K562 (cell line): Measurements from ENCODE around the gene ZNF296. TPM values are rescaled to one million over a fixed set of nuclear protein-coding genes. Genes with fewer than 3 reads are reported as not detected.

Experiments
- ATAC-seq: fragments of 200-7000 bp; cut with Tn5 transposase; 3 replicates; pipeline ENCODE4 v1.9.1; 2020; ENCODE audit warnings: moderate library complexity
- BruUV-seq: library from RNA; stranded (reverse); fragments of 400-500 nt; replicated peaks from 2 replicates; lab custom pipeline; 2021; lab: Mats Ljungman, UMichigan
- CTCF ChIA-PET: fragments of 300-600 bp; formaldehyde crosslinking; extraction: SDS; loops from one replicate; lab custom pipeline; 2021; ENCODE audit warnings: low intra/inter-chr PET ratio; lab: Yijun Ruan, JAX
- POLR2A ChIA-PET: fragments of 300-600, 350-650 bp; sonication (Branson Sonifier 250); formaldehyde crosslinking; extraction: SDS; loops from one replicate; lab custom pipeline; 2021; ENCODE audit warnings: antibody characterized with exemption, inconsistent platforms; lab: Yijun Ruan, JAX
- DNase-seq, 4 experiments: peaks; one replicate each; pipeline versions ENCODE4 v3.0.0 to v3.0.0-alpha.2; 2011 to 2018; ENCODE audit warnings: low spot score in 3 of 4, mixed read lengths in 3 of 4; ENCODE audit errors: extremely low read depth in 1 of 4
- FAIRE-seq: peaks from 2 replicates; lab custom pipeline; 2011; peaks lifted over from hg19 to GRCh38; lab: Jason Lieb, UNC
- H2AFZ ChIP-seq: 2 replicates; pipeline ENCODE4 v1.6.0; 2011; ENCODE audit warnings: low read depth, low read length, control low read depth, inconsistent platforms
- H3K27ac ChIP-seq: fragments of 200-600 bp; 3 replicates; pipeline ENCODE4 v1.8.0; 2011; ENCODE audit warnings: low read depth, mild to moderate bottlenecking, control low read depth, inconsistent platforms, low read length, moderate library complexity, mixed read lengths; ENCODE audit errors: extremely low read depth
- H3K27me3 ChIP-seq, 2 experiments: fragments of 300-600 bp in 1 of 2; 2 replicates in 1 of 2; 3 replicates in 1 of 2; pipeline versions ENCODE4 v1.6.0 to v1.8.0; 2011; ENCODE audit warnings: inconsistent platforms in 2 of 2, low read length in 2 of 2, mild to moderate bottlenecking in 1 of 2, mixed read lengths in 1 of 2, moderate library complexity in 1 of 2; ENCODE audit not compliant: control insufficient read depth in 2 of 2, insufficient read depth in 2 of 2
- H3K36me3 ChIP-seq: fragments of 300-600 bp; 3 replicates; pipeline ENCODE4 v1.8.0; 2011; ENCODE audit warnings: mild to moderate bottlenecking, low read length, inconsistent platforms; ENCODE audit not compliant: control insufficient read depth, insufficient read depth
- H3K4me1 ChIP-seq, 2 experiments: fragments of 200-600 bp in 1 of 2; replicated peaks in 1 of 2; 2 replicates in 1 of 2; 3 replicates in 1 of 2; pipeline versions ENCODE4 v1.5.1 to v1.8.0; 2011; ENCODE audit warnings: inconsistent platforms in 2 of 2, low read length in 2 of 2, mild to moderate bottlenecking in 1 of 2, mixed read lengths in 1 of 2, moderate library complexity in 1 of 2; ENCODE audit not compliant: control insufficient read depth in 2 of 2, insufficient read depth in 2 of 2
- H3K4me2 ChIP-seq: 2 replicates; pipeline ENCODE4 v1.6.1; 2011; ENCODE audit warnings: low read length, control low read depth, inconsistent platforms, mixed read lengths; ENCODE audit not compliant: insufficient read depth
- H3K4me3 ChIP-seq: fragments of 200-600 bp; sonication (generic), shearing (Covaris generic); 2 replicates; pipeline ENCODE4 v1.5.1; 2016; ENCODE audit warnings: control low read depth, inconsistent platforms
- H3K79me2 ChIP-seq: fragments of 200-600 bp; 3 replicates; pipeline ENCODE4 v1.8.0; 2011; ENCODE audit warnings: low read length, inconsistent platforms; ENCODE audit not compliant: control insufficient read depth, insufficient read depth
- H3K9ac ChIP-seq, 2 experiments: 2 replicates each; pipeline versions ENCODE4 v1.6.0 to v1.6.1; 2011; ENCODE audit warnings: low read depth in 2 of 2, low read length in 2 of 2, control low read depth in 1 of 2, inconsistent platforms in 1 of 2, mild to moderate bottlenecking in 1 of 2, mixed read lengths in 1 of 2; ENCODE audit not compliant: insufficient read depth in 1 of 2
- H3K9me1 ChIP-seq: one replicate; pipeline ENCODE4 v1.6.0; 2011; ENCODE audit warnings: inconsistent platforms, mild to moderate bottlenecking, low read length, moderate library complexity; ENCODE audit not compliant: control insufficient read depth, insufficient read depth
- H3K9me3 ChIP-seq: replicated peaks from 2 replicates; pipeline ENCODE4 v1.5.1; 2011; ENCODE audit warnings: low read depth, low read length, inconsistent platforms; ENCODE audit not compliant: control insufficient read depth, insufficient read depth
- H4K20me1 ChIP-seq: replicated peaks from 2 replicates; pipeline ENCODE4 v1.6.1; 2011; ENCODE audit warnings: low read length, inconsistent platforms, mixed read lengths; ENCODE audit not compliant: control insufficient read depth, insufficient read depth
- BACH1 ChIP-seq: fragments of 200-800 bp; sonication (Bioruptor generic); IDR thresholded peaks from 2 replicates; pipeline ENCODE4 v1.6.1; 2016; ENCODE audit warnings: missing genetic modification characterization, missing compliant biosample characterization
- E2F3 ChIP-seq: fragments of 250-450 bp; sonication (Bioruptor Pico); IDR thresholded peaks from 2 replicates; pipeline ENCODE4 v1.4.0; 2020; ENCODE audit warnings: mild to moderate bottlenecking
- LCOR ChIP-seq: sonication (generic); formaldehyde crosslinking; IDR thresholded peaks from 2 replicates; pipeline ENCODE4 v1.8.0; 2022; ENCODE audit warnings: mild to moderate bottlenecking, missing genetic modification reagents
- MBD2 ChIP-seq: sonication (generic); IDR thresholded peaks from 2 replicates; pipeline ENCODE4 v1.6.1; 2016; ENCODE audit warnings: low read depth, borderline replicate concordance
- MCM7 ChIP-seq, 2 experiments: fragments of 450-650 bp; IDR thresholded peaks; 2 replicates each; pipeline ENCODE4 v1.6.1; 2016 to 2018
- PTRF ChIP-seq: fragments of 450-650 bp; IDR thresholded peaks from 2 replicates; pipeline ENCODE4 v1.6.1; 2016; ENCODE audit warnings: mild to moderate bottlenecking, missing genetic modification characterization, missing compliant biosample characterization
- RFX5 ChIP-seq: IDR thresholded peaks from 2 replicates; pipeline ENCODE4 v1.6.1; 2011; ENCODE audit warnings: low read depth, mild to moderate bottlenecking, improper control_type of control experiment, low read length
- SIRT6 ChIP-seq: IDR thresholded peaks from one replicate; pipeline ENCODE4 v1.6.1; 2012; ENCODE audit warnings: low read depth, mild to moderate bottlenecking, control low read depth, inconsistent platforms, low read length, moderate library complexity
- TBP ChIP-seq: optimal IDR thresholded peaks from 2 replicates; pipeline ENCODE3; 2011; ENCODE audit warnings: low read depth, low read length, improper control_type of control experiment
- ZNF134 ChIP-seq: fragments of 250-450 bp; sonication (Bioruptor Pico); conservative IDR thresholded peaks from 2 replicates; pipeline ENCODE4 v1.4.0; 2020
- ZNF232 ChIP-seq: sonication (generic); formaldehyde crosslinking; IDR thresholded peaks from 2 replicates; pipeline ENCODE4 v1.8.0; 2022; ENCODE audit warnings: mild to moderate bottlenecking, missing genetic modification reagents
- ZNF324 ChIP-seq: fragments of 250-450 bp; sonication (Bioruptor Pico); IDR thresholded peaks from 2 replicates; pipeline ENCODE4 v1.4.0; 2020; ENCODE audit warnings: mild to moderate bottlenecking
- ZNF444 ChIP-seq: fragments of 250-450 bp; sonication (Bioruptor Pico); IDR thresholded peaks from 2 replicates; pipeline ENCODE4 v1.4.0; 2020; ENCODE audit warnings: mild to moderate bottlenecking, moderate library complexity
- ZNF764 ChIP-seq: fragments of 250-450 bp; sonication (Bioruptor Pico); IDR thresholded peaks from 2 replicates; pipeline ENCODE4 v1.4.0; 2020; ENCODE audit warnings: low read depth, mild to moderate bottlenecking, moderate library complexity
- WGBS: fragments of 100-300 bp; shearing (Covaris generic); methylation state at CpG from one replicate; pipeline ENCODE4 v1.1.6; 2016; ENCODE audit warnings: low coverage, mixed read lengths; ENCODE audit not compliant: insufficient coverage; ENCODE audit errors: missing lambda C conversion rate; 5-methylcytosine and 5-hydroxymethylcytosine counted together
- in situ Hi-C: fragments of 300-500 bp; cut with MboI; formaldehyde crosslinking; loops from 4 replicates; pipeline ENCODE4 v1.15.0; 2018; ENCODE audit warnings: inconsistent platforms, mixed read lengths
- intact Hi-C: fragments of 100-400 bp; cut with micrococcal nuclease; formaldehyde crosslinking; loops from 2 replicates; pipeline ENCODE4 v1.14.2; 2022
- polyA plus RNA-seq, 8 experiments: library from polyadenylated mRNA; depleted of rRNA in 4 of 8; stranded (reverse) in 5 of 8; unstranded in 3 of 8; fragments of >200 nt; fragmentation: Nextera tagmentation in 2 of 8; fragmentation: Illumina TruSeq in 1 of 8; extraction: Ambion mirVana in 2 of 8; extraction: Trizol in 1 of 8; gene quantifications; 2 replicates each; pipeline versions ENCODE4 v1.2.1 to v1.2.3, GENCODE V29; 2011 to 2014; ENCODE audit warnings: inconsistent platforms in 1 of 8, missing spikeins in 1 of 8
- total RNA-seq, 7 experiments: library from RNA; depleted of rRNA in 6 of 7; stranded (reverse); fragments of >200 nt in 6 of 7; fragmentation: Illumina TruSeq in 2 of 7; extraction: Trizol in 2 of 7; gene quantifications; 2 replicates each; pipeline versions ENCODE4 v1.2.1 to v1.2.3, GENCODE V29; 2011 to 2021; ENCODE audit warnings: low replicate concordance in 1 of 7
- TF ChIP-seq, protein P1 (sequence below): fragments of 450-650 bp; formaldehyde crosslinking; IDR thresholded peaks from 2 replicates; pipeline ENCODE4 v1.4.0; 2020; ENCODE audit warnings: mild to moderate bottlenecking, moderate library complexity
- TF ChIP-seq, protein P2 (sequence below): sonication (generic); formaldehyde crosslinking; IDR thresholded peaks from 2 replicates; pipeline ENCODE4 v1.8.1; 2023; ENCODE audit warnings: mild to moderate bottlenecking, missing genetic modification reagents, moderate library complexity
- TF ChIP-seq, protein P3 (sequence below): IDR thresholded peaks from 2 replicates; pipeline ENCODE4 v1.6.1; 2011; ENCODE audit warnings: borderline replicate concordance, low read depth, mild to moderate bottlenecking, moderate library complexity, low read length; ENCODE audit not compliant: insufficient read depth, poor library complexity, severe bottlenecking

ZNF296 gene
- total and polyA plus RNA-seq, 9 of the 15 experiments (the other 6 are each of a cell fraction or from before 2014, with no cell fraction given) = 0.03 to 8.8 (median 0.47) TPM; not detected in 1

DNA sequence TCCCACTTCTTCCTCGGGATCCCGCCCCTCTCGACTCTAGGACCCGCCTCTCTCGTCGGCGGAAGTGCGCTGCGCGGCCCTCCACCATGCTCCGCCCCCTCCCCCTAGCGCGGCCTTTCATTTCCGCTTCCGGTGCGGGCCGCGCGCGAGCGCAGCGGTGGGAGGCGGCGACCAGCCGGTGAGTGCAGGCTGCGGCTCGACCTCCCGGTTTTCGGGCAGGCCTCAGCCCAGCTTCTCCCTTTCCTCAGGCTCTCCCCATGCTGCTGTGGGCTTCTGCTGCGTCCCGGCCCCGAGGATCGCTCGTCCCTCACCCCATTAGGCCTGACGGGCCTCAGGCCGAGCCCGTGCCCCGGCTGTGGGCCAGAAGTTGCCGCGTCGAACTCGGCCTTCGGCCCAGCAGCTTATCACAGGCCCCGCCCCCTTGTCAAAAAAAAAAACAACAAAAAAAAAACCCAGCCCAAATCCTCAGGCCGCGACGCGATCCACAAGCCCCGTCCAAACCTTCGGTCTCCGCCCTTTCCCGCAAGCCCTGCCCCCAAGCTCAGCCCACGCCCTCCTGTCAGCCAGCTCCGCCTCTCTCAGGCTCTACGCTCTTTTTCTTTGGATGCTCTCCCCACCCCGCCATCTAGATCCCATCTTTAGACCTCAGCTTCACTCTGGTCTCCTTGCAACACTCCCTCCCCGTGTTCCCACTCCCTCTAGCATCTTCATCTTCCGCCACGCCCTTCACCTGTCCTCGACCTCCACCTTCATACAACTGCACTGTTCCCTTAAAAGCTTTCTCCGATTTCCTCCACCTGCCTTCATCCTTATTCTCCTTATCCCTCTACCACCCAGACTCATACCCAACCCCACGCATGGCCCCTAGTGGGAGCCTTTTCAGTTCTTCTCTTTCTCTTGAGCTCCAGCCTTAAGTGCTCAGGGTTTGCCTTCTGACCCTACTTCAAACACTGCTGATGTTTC, 37.1 kb downstream of the ZNF296 start, which contains the start of gene CLASRP:
CLASRP (plus strand) TSS at position 115 of the 963 bp plus-strand sequence. CDS start 1,168 bp downstream, outside the sequence.
- Histone ChIP-seq H2AFZ (peak within 1 kb of the TSS; percentile 91), H3K4me2 (peak within 1 kb of the TSS; percentile 87), H4K20me1 (peaks cover 22% of the 10 kb centered on the region), H3K4me3 (peak within 1 kb of the TSS; percentile 92), H3K9me1 (peaks cover 5% of the 10 kb centered on the region), H3K9me3 (peaks cover 3% of the 10 kb centered on the region; the same call in 1 of the 2 replicates), H3K27me3 (no peaks in the 10 kb centered on the region), H3K79me2 (peaks cover 42% of the 10 kb centered on the region), H3K4me1 (peaks cover 11 to 35% of the 10 kb centered on the region in 2 experiments; a peak in 4 of 5 replicates), H3K27ac (peak within 1 kb of the TSS; percentile 96), H3K9ac (peak within 1 kb of the TSS; percentile 91 to 98), H3K36me3 (peaks cover 40% of the 10 kb centered on the region)
- ChIA-PET CTCF (no interaction called here), POLR2A (interaction anchor here (0.7 to 1.7 kb wide), 13 partner anchors 10 to 308 kb away, joined by 3 to 9 read pairs (median 4); partner anchors contain the start of genes APOE and PPP1R37)
- peak; percentile 99 for ATAC-seq
- BruUV-seq = no TSS peak
- in situ Hi-C loops (no loop called here), intact Hi-C loops (no loop called here)
- peak; percentile 93 to 94 (median 94) for DNase-seq
- peak; percentile 94 for FAIRE-seq
- under 1% methylated on average over 48 of the region's 62 CpGs for WGBS
- TF ChIP-seq ZNF232 (CRISPR knock-in tag) = 0 out of 2 replicates have a peak, but pooled peaks have one; percentile 63
- no peak for TF ChIP-seq ZNF134
- no peak for TF ChIP-seq BACH1 (tag)
- no peak for TF ChIP-seq ZNF764 (CRISPR knock-in tag)
- peak; percentile 55; the same call in 1 of the 2 replicates for TF ChIP-seq LCOR (CRISPR knock-in tag)
- TF ChIP-seq, protein P1, sequence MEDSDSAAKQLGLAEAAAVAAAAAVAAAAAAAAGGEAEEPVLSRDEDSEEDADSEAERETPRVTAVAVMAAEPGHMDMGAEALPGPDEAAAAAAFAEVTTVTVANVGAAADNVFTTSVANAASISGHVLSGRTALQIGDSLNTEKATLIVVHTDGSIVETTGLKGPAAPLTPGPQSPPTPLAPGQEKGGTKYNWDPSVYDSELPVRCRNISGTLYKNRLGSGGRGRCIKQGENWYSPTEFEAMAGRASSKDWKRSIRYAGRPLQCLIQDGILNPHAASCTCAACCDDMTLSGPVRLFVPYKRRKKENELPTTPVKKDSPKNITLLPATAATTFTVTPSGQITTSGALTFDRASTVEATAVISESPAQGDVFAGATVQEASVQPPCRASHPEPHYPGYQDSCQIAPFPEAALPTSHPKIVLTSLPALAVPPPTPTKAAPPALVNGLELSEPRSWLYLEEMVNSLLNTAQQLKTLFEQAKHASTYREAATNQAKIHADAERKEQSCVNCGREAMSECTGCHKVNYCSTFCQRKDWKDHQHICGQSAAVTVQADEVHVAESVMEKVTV (CRISPR knock-in tag) = no peak
- TF ChIP-seq E2F3 (CRISPR knock-in tag) = 0 out of 2 replicates have a peak, but pooled peaks have one; percentile 20
- peak; percentile 56 for TF ChIP-seq TBP
- no peak for TF ChIP-seq ZNF444 (CRISPR knock-in tag)
- TF ChIP-seq MCM7 (IDR thresholded peaks at IDR 0.05) = no peak
- TF ChIP-seq, protein P2, sequence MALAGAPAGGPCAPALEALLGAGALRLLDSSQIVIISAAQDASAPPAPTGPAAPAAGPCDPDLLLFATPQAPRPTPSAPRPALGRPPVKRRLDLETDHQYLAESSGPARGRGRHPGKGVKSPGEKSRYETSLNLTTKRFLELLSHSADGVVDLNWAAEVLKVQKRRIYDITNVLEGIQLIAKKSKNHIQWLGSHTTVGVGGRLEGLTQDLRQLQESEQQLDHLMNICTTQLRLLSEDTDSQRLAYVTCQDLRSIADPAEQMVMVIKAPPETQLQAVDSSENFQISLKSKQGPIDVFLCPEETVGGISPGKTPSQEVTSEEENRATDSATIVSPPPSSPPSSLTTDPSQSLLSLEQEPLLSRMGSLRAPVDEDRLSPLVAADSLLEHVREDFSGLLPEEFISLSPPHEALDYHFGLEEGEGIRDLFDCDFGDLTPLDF (CRISPR knock-in tag) = no peak
- no peak for TF ChIP-seq SIRT6
- TF ChIP-seq RFX5 = no peak
- TF ChIP-seq MBD2 = peak; percentile 67; the same call in 1 of the 2 replicates
- TF ChIP-seq PTRF = no peak
- TF ChIP-seq, protein P3, sequence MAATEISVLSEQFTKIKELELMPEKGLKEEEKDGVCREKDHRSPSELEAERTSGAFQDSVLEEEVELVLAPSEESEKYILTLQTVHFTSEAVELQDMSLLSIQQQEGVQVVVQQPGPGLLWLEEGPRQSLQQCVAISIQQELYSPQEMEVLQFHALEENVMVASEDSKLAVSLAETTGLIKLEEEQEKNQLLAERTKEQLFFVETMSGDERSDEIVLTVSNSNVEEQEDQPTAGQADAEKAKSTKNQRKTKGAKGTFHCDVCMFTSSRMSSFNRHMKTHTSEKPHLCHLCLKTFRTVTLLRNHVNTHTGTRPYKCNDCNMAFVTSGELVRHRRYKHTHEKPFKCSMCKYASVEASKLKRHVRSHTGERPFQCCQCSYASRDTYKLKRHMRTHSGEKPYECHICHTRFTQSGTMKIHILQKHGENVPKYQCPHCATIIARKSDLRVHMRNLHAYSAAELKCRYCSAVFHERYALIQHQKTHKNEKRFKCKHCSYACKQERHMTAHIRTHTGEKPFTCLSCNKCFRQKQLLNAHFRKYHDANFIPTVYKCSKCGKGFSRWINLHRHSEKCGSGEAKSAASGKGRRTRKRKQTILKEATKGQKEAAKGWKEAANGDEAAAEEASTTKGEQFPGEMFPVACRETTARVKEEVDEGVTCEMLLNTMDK = no peak
- TF ChIP-seq ZNF324 (CRISPR knock-in tag) = no peak
